ENCODE measurements around the gene METTL25.

The METTL25 gene

GRCh38 chr12:82358200-82359114 is at the start of gene METTL25, which contains the start of gene CCDC59:
TSS of gene METTL25 (plus strand) at chr12:82358529. CDS start at chr12:82358566, 37 bp downstream.
TSS of gene CCDC59 (minus strand) at chr12:82358387. CDS start at chr12:82358376, 11 bp downstream.
- intact Hi-C loops (cut with DNase I; ENCODE audit: low total_unique reads) = no loop called here
- H3K36me3 ChIP-seq = peaks cover 10 to 22% (median 20%) of the 10 kb centered on the region in 3 donors
- peak; percentile 96 to 98 for DNase-seq
- peak within 1 kb of the TSS; percentile 70 to 80 for H3K4me3 ChIP-seq
- no peaks in the 10 kb centered on the region for H3K27me3 ChIP-seq
- peaks cover 0 to 42% (median 24%) of the 10 kb centered on the region in 4 donors for H3K4me1 ChIP-seq
- H3K9me3 ChIP-seq = no peaks in the 10 kb centered on the region
- H3K27ac ChIP-seq = peak within 1 kb of the TSS; percentile 89 to 96
- peak; percentile 92 to 99 for TF ChIP-seq CTCF (IDR thresholded peaks at IDR 0.05)

- Histone ChIP-seq H3K9me3 (no peaks in the 10 kb centered on the region), H3K4me1 (no peaks in the 10 kb centered on the region), H3K36me3 (no peaks in the 10 kb centered on the region), H3K27me3 (no peaks in the 10 kb centered on the region), H3K4me3 (no peak overlapping the region), H3K27ac (no peak overlapping the region)
- TF ChIP-seq CTCF (IDR thresholded peaks at IDR 0.05) = no peak
- no peak for DNase-seq
- intact Hi-C loops (cut with DNase I; ENCODE audit: low total_unique reads) = no loop called here
Observed at GRCh38 chr12:82314406-82314892, 43.9 kb upstream of the METTL25 start.

GRCh38 chr12:82319276-82319675 is 39.1 kb upstream of the METTL25 start:
- Histone ChIP-seq H3K4me3 (no peak overlapping the region), H3K4me1 (no peaks in the 10 kb centered on the region), H3K9me3 (no peaks in the 10 kb centered on the region), H3K27me3 (no peaks in the 10 kb centered on the region), H3K27ac (no peak overlapping the region), H3K36me3 (no peaks in the 10 kb centered on the region)
- intact Hi-C loops (cut with DNase I; ENCODE audit: low total_unique reads) = no loop called here
- no peak for TF ChIP-seq CTCF (IDR thresholded peaks at IDR 0.05)
- no peak for DNase-seq

GRCh38 chr12:82325540-82326336 is 32.6 kb upstream of the METTL25 start:
- intact Hi-C loops (cut with DNase I; ENCODE audit: low total_unique reads) = loop anchor here (10.0 kb wide), 1 partner anchor 671 kb away; no protein-coding TSS in a partner anchor
- Histone ChIP-seq H3K9me3 (no peaks in the 10 kb centered on the region), H3K4me3 (no peak overlapping the region), H3K27ac (no peak overlapping the region), H3K27me3 (no peaks in the 10 kb centered on the region), H3K4me1 (no peaks in the 10 kb centered on the region), H3K36me3 (no peaks in the 10 kb centered on the region)
- no peak for TF ChIP-seq CTCF (IDR thresholded peaks at IDR 0.05)
- no peak for DNase-seq

GRCh38 chr12:82326905-82327503 is 31.3 kb upstream of the METTL25 start:
- peak; percentile 26 to 40 for TF ChIP-seq CTCF (IDR thresholded peaks at IDR 0.05)
- Histone ChIP-seq H3K27ac (no peak overlapping the region), H3K36me3 (no peaks in the 10 kb centered on the region), H3K27me3 (no peaks in the 10 kb centered on the region), H3K9me3 (no peaks in the 10 kb centered on the region), H3K4me1 (no peaks in the 10 kb centered on the region), H3K4me3 (no peak overlapping the region)
- intact Hi-C loops (cut with DNase I; ENCODE audit: low total_unique reads) = loop anchor here (10.0 kb wide), 1 partner anchor 672 kb away; no protein-coding TSS in a partner anchor
- DNase-seq = no peak

Data from tibial artery (tissue), 4 donors.